Spinal cord (tissue), 10 donors: ENCODE measurements around the gene JAM2. TPM values are rescaled to one million over a fixed set of nuclear protein-coding genes. Genes with fewer than 3 reads are reported as not detected.

Experiments
- DNase-seq, 6 donors: peaks; one replicate each; pipeline versions ENCODE4 v3.0.0 to v3.0.0-alpha.2; 2013 to 2015; ENCODE audit warnings: low spot score in 6 of 6, low read depth in 4 of 6
- H3K27ac ChIP-seq: one replicate; pipeline ENCODE4 v1.5.1; 2013; ENCODE audit warnings: low read depth, low read length, control low read depth
- H3K27me3 ChIP-seq: one replicate; pipeline ENCODE4 v1.6.1; 2013; ENCODE audit warnings: low read length; ENCODE audit not compliant: control insufficient read depth, insufficient read depth
- H3K36me3 ChIP-seq: one replicate; pipeline ENCODE4 v1.6.1; 2013; ENCODE audit warnings: low read length; ENCODE audit not compliant: control insufficient read depth, insufficient read depth
- H3K4me1 ChIP-seq: one replicate; pipeline ENCODE4 v1.6.1; 2013; ENCODE audit warnings: low read length; ENCODE audit not compliant: control insufficient read depth, insufficient read depth
- H3K4me3 ChIP-seq: one replicate; pipeline ENCODE4 v1.5.1; 2013; ENCODE audit warnings: low read depth, low read length, control low read depth
- H3K9me3 ChIP-seq: one replicate; pipeline ENCODE4 v1.6.1; 2013; ENCODE audit warnings: low read length; ENCODE audit not compliant: control insufficient read depth, insufficient read depth
- WGBS: methylation state at CpG from one replicate; pipeline ENCODE4 v1.1.5; 2013; ENCODE audit warnings: missing lambda C conversion rate; ENCODE audit not compliant: insufficient coverage; 5-methylcytosine and 5-hydroxymethylcytosine counted together
- polyA plus RNA-seq, 2 donors: library from polyadenylated mRNA; unstranded; fragments of 120-200 nt; gene quantifications; one replicate each; pipeline ENCODE4 v1.2.1, GENCODE V29; 2013; ENCODE audit not compliant: insufficient read length in 2 of 2
- total RNA-seq, 2 donors: library from RNA; depleted of rRNA in 1 of 2; stranded (reverse); fragments of 120-200 nt in 1 of 2; fragments of >200 nt in 1 of 2; gene quantifications; one replicate each; pipeline versions ENCODE4 v1.2.3 to v1.2.4, GENCODE V29; 2013 to 2014
- donor health status: healthy.

The JAM2 gene
- total and polyA plus RNA-seq, 4 donors = 77.4 to 104 (median 94.5) TPM

DNA sequence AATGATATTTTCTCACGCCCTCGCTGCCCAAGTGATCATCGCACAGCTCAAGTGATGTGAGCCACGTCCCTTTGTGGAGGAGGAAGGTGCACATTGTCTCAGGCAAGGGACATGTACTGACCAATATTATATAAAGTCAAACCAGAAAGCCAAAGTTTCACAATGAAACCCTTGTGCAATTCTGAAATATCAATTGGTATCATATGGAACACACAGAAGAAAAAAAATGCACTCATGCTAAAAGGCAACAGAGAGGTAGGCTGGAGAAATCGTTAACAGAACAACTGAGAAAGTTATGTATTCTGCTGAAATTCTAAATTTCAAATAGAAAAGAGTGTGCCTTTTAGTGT is 1.9 kb downstream of the JAM2 start:
- H3K4me1 ChIP-seq = peaks cover 8% of the 10 kb centered on the region
- H3K27ac ChIP-seq = peak overlapping the region; percentile 91
- H3K36me3 ChIP-seq = no peaks in the 10 kb centered on the region
- H3K27me3 ChIP-seq = no peaks in the 10 kb centered on the region
- H3K9me3 ChIP-seq = no peaks in the 10 kb centered on the region
- peak in 1 of 6 donors; percentile 12 for DNase-seq
- no CpG with 5 or more reads among the region's 5 CpGs for WGBS
- H3K4me3 ChIP-seq = peak overlapping the region; percentile 87

DNA sequence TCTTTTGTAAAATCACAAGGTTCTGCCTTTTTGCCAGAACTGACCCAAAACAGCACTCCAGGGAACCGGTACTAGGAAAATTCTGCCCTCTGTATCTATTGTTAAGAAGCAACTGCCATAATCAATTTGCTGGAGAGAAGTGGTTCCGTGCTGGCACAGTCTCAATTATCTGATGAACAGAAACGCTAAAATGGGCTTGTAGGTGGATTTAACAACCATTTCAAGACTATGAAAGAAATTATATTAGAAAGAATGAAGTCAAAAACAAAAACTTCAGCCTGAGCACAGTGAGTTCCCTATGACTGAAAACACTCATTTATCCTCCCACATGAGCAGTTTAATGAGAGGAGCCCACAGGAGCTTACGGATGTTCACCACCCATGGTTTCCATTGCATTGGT is 4.4 kb downstream of the JAM2 start:
- Histone ChIP-seq H3K27me3 (no peaks in the 10 kb centered on the region), H3K27ac (no peak overlapping the region), H3K9me3 (no peaks in the 10 kb centered on the region), H3K4me1 (peaks cover 8% of the 10 kb centered on the region), H3K36me3 (no peaks in the 10 kb centered on the region), H3K4me3 (no peak overlapping the region)
- whole genome bisulfite sequencing = no CpG with 5 or more reads among the region's 4 CpGs
- DNase-seq = peak in 1 of 6 donors; percentile 20

DNA sequence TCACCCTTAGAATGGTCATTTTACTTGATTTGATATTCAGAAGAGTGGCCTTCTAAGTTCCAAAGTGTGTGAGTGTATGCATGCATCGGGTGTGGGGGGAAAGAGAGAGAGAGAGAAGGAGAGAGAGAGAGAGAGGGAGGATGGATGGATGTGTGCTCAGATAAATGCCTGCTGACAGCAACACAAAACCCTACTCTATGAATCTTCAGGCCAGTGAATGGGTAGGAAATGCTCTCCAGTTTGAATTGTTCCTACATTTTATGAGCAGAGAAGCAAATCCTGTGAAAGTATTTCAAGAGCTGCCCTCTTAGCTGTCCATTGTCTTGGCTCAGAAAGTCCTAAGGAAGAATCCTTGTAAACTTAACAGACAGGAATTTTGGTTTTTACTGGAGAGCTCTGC is 7.4 kb downstream of the JAM2 start:
- no peaks in the 10 kb centered on the region for H3K4me1 ChIP-seq
- peak overlapping the region; percentile 58 for H3K27ac ChIP-seq
- no peak overlapping the region for H3K4me3 ChIP-seq
- H3K27me3 ChIP-seq = no peaks in the 10 kb centered on the region
- peak in 1 of 6 donors; percentile 19 for DNase-seq
- H3K36me3 ChIP-seq = no peaks in the 10 kb centered on the region
- no peaks in the 10 kb centered on the region for H3K9me3 ChIP-seq
- WGBS = no CpG with 5 or more reads among the region's 1 CpG

DNA sequence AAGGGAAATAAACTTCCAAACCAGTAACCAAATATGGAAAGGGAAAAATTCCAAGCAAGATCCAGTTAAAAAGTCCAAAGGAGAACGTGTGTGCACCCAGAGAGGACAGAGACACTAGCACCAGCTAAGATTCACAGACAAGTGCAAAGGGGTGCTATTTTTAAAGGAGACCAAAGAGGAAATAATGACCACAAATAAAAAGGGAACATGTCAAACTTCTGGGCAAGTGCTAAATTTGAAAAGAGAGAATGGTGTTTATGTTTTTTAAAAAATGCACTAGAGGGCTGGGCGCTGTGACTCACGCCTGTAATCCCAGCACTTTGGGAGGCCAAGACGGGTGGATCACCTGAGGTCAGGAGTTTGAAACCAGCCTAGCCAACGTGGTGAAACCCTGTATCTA is 8.6 kb downstream of the JAM2 start:
- no peaks in the 10 kb centered on the region for H3K27me3 ChIP-seq
- H3K9me3 ChIP-seq = no peaks in the 10 kb centered on the region
- no peak overlapping the region for H3K4me3 ChIP-seq
- 96% methylated on average over 3 of the region's 5 CpGs for WGBS
- H3K4me1 ChIP-seq = no peaks in the 10 kb centered on the region
- no peak overlapping the region for H3K27ac ChIP-seq
- H3K36me3 ChIP-seq = no peaks in the 10 kb centered on the region
- no peak for DNase-seq

DNA sequence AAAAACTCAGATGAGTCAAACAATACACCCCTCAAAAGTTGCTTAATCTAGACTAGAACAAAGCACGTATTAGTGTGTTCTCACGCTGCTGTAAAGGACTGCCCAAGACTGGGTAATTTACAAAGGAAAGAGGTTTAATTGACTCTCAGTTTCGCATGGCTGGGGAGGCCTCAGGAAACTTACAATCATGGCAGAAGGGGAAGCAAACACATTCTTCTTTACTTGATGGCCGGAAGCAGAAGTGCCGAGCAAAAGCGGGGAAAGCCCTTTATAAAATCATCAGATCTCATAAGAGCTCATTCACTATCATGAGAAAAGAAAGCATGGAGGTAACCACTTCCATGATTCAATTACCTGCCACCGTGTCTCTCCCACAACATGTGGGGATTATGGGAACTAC is 10.1 kb downstream of the JAM2 start:
- Histone ChIP-seq H3K36me3 (no peaks in the 10 kb centered on the region), H3K4me1 (no peaks in the 10 kb centered on the region), H3K4me3 (no peak overlapping the region), H3K27me3 (no peaks in the 10 kb centered on the region), H3K9me3 (no peaks in the 10 kb centered on the region), H3K27ac (no peak overlapping the region)
- DNase-seq = no peak
- 80% methylated on average over 1 of the region's 7 CpGs for WGBS

DNA sequence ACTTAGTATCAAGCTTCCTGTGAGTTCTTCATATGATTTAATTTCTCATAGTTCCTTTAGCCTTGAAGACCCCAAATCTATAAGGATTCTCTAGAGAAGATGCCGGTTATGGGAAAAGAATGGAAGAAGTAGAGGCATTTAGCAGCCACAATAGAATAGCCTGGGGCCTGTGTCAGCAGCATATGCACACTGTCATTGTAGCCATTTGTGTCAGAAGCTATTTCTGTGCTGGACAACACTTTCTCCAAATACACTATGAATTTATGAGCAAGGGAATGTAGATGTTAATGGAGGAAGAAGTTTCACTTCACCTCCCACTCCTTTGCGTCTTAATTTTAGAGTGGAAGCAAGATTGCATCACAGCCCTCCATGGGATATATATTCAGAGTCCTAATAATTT is 17.4 kb downstream of the JAM2 start:
- Histone ChIP-seq H3K27me3 (no peaks in the 10 kb centered on the region), H3K27ac (no peak overlapping the region), H3K4me1 (no peaks in the 10 kb centered on the region), H3K4me3 (no peak overlapping the region), H3K36me3 (no peaks in the 10 kb centered on the region), H3K9me3 (no peaks in the 10 kb centered on the region)
- DNase-seq = no peak
- 80% methylated on average over 1 of the region's 2 CpGs for WGBS

DNA sequence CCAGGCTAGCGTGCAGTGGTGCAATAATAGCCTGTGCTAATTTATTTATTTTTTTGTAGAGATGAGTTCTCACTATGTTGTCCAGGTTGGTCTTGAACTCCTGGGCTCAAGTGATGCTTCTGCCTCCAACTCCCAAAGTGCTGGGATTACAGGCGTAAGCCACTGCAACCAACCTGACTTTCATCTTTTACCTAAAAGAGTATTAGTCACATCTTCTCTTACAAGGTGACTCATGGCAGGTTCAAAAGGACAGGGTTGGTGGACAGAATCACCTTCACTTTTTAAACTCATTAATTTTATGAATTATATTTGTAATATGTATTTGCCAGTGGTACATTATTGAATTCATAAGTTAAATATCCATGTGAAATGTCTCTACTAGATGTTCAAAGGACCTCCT is 18.1 kb downstream of the JAM2 start:
- H3K4me1 ChIP-seq = no peaks in the 10 kb centered on the region
- H3K4me3 ChIP-seq = no peak overlapping the region
- H3K9me3 ChIP-seq = no peaks in the 10 kb centered on the region
- no peaks in the 10 kb centered on the region for H3K36me3 ChIP-seq
- no CpG with 5 or more reads among the region's 2 CpGs for WGBS
- no peak overlapping the region for H3K27ac ChIP-seq
- no peak for DNase-seq
- no peaks in the 10 kb centered on the region for H3K27me3 ChIP-seq

DNA sequence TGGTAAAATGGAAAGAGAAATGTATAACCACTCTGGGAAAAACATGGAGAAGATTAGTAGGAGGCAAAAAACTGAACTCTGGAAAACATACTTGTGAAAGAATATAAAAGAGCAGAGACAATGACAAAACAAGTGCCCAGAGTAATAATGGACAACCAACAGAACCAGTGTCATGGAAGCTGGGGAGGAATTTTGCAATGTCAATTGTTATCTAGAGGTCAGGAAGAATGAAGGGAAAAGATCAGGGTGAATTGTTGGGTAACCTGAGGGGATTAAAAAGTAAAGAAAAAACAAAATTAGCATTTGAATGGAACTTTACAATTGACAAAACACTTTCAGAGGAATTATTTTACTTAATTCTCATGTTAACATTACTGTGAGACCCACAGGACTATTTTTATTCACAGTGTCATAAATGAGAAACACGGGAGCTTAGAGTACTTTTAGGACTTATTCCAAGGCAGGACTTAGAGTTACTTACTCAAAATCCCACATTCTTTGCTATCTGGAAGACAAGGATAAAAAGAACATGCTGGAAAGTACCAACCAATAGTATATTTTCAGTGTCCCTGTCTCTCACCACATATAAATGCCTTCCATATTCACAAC is 19.5 kb downstream of the JAM2 start:
- no peak for DNase-seq
- H3K27me3 ChIP-seq = no peaks in the 10 kb centered on the region
- H3K27ac ChIP-seq = no peak overlapping the region
- no peaks in the 10 kb centered on the region for H3K4me1 ChIP-seq
- H3K36me3 ChIP-seq = no peaks in the 10 kb centered on the region
- no CpG with 5 or more reads among the region's 1 CpG for WGBS
- H3K9me3 ChIP-seq = no peaks in the 10 kb centered on the region
- H3K4me3 ChIP-seq = no peak overlapping the region

DNA sequence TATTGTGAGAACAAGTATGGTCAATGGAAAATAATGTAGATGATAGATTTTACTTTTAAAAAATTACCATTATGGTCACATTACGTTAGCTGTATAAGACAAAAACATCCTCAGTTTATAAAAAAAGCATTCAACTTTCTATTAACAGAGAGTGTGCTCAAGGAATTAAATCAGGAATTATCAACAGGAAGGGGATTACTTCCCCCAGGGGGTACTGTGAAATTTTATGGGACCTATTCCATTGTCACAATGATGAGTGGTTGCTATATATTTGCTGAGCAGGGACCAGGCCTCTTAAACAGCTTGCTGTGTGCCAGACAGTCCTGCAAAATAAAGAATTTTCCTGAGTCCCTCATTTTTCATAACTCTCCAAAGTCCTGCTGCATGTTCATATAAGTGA is 21.2 kb downstream of the JAM2 start:
- Histone ChIP-seq H3K9me3 (no peaks in the 10 kb centered on the region), H3K4me1 (peaks cover 4% of the 10 kb centered on the region), H3K27ac (no peak overlapping the region), H3K36me3 (no peaks in the 10 kb centered on the region), H3K4me3 (no peak overlapping the region), H3K27me3 (no peaks in the 10 kb centered on the region)
- no CpG with 5 or more reads among the region's 1 CpG for WGBS
- DNase-seq = peak in 1 of 6 donors; percentile 23

DNA sequence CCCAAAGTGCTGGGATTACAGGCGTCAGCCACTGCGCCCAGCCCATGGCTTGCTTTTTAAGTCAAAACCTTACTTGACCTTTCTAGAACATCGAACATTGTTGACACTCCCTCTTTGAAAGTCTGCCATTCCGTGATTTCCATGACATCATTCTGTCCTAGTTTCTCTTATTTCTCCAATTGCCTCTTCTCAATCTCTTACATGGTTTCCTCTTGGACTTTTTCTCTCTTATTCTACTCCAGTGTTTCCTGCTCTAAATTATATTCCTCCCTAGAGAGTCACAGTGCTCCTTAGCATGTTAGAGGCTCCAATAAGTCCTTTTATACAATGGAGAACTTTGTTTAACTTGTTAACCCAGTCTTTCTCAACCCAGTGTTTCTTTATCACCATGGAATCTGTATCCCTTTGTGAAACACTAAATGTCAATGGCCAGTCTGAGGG is 25.5 kb downstream of the JAM2 start:
- no peak overlapping the region for H3K27ac ChIP-seq
- H3K4me3 ChIP-seq = no peak overlapping the region
- no peak for DNase-seq
- H3K4me1 ChIP-seq = peaks cover 4% of the 10 kb centered on the region
- 80% methylated on average over 4 of the region's 4 CpGs for WGBS
- H3K27me3 ChIP-seq = no peaks in the 10 kb centered on the region
- H3K36me3 ChIP-seq = no peaks in the 10 kb centered on the region
- H3K9me3 ChIP-seq = no peaks in the 10 kb centered on the region
